ENCODE results near the gene KCNQ4. TPM values are rescaled to one million over a fixed set of nuclear protein-coding genes. Genes with fewer than 3 reads are reported as not detected.

KCNQ4 gene
- total RNA-seq, 4 donors from 2014 or later, result 1.1 to 3.8 (median 1.5) TPM

DNA sequence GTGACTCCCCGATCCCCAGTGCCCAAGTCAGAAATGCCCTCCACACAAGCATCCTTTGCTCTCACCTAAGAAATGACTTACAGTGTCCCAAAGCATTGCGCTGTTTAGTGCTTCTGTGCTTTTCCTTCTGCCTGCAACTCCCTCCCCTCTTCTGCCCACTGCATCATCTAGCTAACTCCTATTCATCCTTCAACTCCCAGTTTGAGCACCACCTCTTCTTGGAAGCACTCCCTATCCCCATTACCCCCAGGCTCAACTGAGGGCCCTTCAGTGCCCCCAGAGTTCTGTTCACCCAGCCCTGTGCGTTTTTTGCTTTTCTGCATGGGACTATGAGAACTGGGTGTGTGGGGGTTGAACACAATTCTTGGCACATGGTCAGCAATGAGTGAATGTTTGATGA lies 10.0 kb downstream of the KCNQ4 start:
- Histone ChIP-seq H3K9me3 (no peaks in the 10 kb centered on the region), H3K27ac (no peak overlapping the region), H3K27me3 (no peaks in the 10 kb centered on the region), H3K4me3 (no peak overlapping the region), H3K4me1 (no peaks in the 10 kb centered on the region), H3K36me3 (no peaks in the 10 kb centered on the region)
- TF ChIP-seq EP300 (IDR thresholded peaks at IDR 0.05) (no peak), POLR2AphosphoS5 (IDR thresholded peaks at IDR 0.05) (no peak), POLR2A (IDR thresholded peaks at IDR 0.05) (no peak)
- TF ChIP-seq, protein P1, sequence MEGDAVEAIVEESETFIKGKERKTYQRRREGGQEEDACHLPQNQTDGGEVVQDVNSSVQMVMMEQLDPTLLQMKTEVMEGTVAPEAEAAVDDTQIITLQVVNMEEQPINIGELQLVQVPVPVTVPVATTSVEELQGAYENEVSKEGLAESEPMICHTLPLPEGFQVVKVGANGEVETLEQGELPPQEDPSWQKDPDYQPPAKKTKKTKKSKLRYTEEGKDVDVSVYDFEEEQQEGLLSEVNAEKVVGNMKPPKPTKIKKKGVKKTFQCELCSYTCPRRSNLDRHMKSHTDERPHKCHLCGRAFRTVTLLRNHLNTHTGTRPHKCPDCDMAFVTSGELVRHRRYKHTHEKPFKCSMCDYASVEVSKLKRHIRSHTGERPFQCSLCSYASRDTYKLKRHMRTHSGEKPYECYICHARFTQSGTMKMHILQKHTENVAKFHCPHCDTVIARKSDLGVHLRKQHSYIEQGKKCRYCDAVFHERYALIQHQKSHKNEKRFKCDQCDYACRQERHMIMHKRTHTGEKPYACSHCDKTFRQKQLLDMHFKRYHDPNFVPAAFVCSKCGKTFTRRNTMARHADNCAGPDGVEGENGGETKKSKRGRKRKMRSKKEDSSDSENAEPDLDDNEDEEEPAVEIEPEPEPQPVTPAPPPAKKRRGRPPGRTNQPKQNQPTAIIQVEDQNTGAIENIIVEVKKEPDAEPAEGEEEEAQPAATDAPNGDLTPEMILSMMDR (IDR thresholded peaks at IDR 0.05), result no peak
- DNase-seq (ENCODE audit: low spot score in 2 of 2), result no peak
- 87% methylated on average over 3 of the region's 3 CpGs for WGBS

DNA sequence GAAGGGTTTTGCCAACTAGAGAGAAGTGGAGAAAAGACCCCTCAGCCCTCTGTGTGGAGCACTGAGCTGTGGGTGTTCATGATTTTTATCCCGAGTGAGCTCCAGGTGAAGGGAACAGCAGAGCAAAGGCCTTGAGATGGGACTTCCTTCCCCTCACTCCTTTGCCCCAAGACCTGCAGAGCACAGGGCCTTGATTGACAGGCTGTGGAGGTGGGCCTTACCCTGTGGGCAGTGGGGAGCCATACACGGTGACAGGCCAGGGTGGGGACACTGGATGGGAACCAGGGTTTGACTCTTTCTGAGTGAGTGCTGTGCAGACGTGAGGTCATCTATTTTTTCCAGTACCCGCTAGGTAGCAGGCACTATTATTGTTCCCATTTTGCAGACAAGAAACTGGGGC lies 10.5 kb downstream of the KCNQ4 start:
- Histone ChIP-seq H3K27me3 (no peaks in the 10 kb centered on the region), H3K4me1 (peaks cover 3% of the 10 kb centered on the region), H3K4me3 (no peak overlapping the region), H3K36me3 (no peaks in the 10 kb centered on the region), H3K27ac (no peak overlapping the region), H3K9me3 (no peaks in the 10 kb centered on the region)
- TF ChIP-seq, protein P1 (IDR thresholded peaks at IDR 0.05), result no peak
- TF ChIP-seq POLR2AphosphoS5 (IDR thresholded peaks at IDR 0.05), result no peak
- TF ChIP-seq EP300 (IDR thresholded peaks at IDR 0.05), result no peak
- no peak for TF ChIP-seq POLR2A (IDR thresholded peaks at IDR 0.05)
- no peak for DNase-seq (ENCODE audit: low spot score in 2 of 2)
- whole genome bisulfite sequencing, result 79% methylated on average over 4 of the region's 4 CpGs

DNA sequence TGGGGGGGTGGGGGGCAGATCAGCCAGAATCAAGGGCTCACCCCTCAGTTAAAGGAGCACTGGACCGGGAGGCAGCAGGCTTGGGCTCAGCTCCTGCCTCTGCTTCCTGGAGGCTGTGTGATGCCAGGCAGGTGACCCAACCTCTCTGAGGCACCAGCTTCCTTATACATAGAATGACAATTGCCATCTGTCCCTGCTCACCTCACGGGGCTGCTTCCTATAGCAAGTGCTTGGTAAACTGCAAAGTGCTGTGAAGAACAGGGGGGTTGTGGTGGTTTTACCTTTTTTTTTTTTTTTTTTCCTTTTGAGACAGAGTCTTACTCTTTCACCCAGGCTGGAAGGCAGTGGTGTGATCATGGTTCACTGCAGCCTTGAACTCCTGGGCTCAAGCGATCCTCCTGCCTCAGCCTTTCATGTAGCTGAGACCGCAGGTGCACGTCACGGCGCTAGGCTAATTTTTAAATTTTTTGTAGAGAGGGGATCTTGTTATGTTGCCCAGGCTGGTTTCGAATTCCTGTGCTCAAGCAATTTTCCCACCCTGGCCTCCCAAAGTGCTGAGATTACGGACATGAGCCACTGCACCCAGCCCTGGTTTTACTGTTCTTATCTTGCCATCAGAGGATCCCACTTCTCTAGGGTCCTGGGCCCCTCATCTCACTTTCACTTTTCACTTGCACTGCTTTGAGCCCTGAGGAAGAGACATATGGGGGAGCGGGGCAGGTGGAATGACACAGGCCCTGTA lies 11.6 kb downstream of the KCNQ4 start:
- no peak overlapping the region for H3K4me3 ChIP-seq
- TF ChIP-seq POLR2A (IDR thresholded peaks at IDR 0.05) (no peak), EP300 (IDR thresholded peaks at IDR 0.05) (no peak), POLR2AphosphoS5 (IDR thresholded peaks at IDR 0.05) (no peak)
- TF ChIP-seq, protein P1 (IDR thresholded peaks at IDR 0.05), result no peak
- no peak for DNase-seq (ENCODE audit: low spot score in 2 of 2)
- H3K27me3 ChIP-seq, result no peaks in the 10 kb centered on the region
- 93% methylated on average over 9 of the region's 10 CpGs for WGBS
- H3K4me1 ChIP-seq, result peaks cover 14% of the 10 kb centered on the region
- no peaks in the 10 kb centered on the region for H3K36me3 ChIP-seq
- H3K9me3 ChIP-seq, result no peaks in the 10 kb centered on the region
- no peak overlapping the region for H3K27ac ChIP-seq

DNA sequence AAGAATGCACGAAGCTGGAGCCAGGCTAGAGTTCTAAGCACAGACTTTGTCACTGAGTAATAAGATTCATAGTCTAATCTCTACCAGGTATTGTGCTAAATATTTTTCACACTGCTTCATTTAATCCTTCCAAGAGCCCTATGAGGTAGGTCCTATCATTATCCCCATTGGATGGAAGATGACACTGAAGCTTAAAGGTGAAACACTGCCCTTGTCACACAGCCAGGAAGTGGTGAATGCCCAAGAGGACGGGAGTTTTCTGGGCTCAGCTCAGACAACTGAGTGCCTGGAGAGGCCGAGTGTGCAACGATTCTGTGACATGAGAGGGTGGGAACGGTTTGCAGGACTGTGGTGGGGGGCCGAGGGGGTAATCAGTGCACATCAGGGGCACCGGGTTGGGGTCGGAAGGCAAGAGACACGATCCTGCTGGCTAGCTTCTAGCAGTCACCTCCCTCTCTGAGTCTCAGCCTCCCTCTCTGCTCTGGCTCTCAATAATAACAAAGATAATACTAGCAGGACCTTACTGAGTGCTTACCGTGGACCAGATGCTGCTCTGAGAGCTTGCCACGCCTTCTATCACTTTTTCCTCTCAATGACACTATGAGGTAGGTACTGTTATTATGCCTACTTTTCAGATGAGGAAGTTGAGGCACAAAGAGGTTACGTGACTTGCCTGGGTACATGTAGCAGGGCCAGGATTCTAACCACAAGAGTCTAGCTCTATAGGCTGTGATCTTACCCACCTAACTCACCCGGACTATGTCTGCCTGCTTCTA lies 12.4 kb downstream of the KCNQ4 start:
- no peak for DNase-seq (ENCODE audit: low spot score in 2 of 2)
- peaks cover 14% of the 10 kb centered on the region for H3K4me1 ChIP-seq
- TF ChIP-seq POLR2AphosphoS5 (IDR thresholded peaks at IDR 0.05), result no peak
- TF ChIP-seq, protein P1 (IDR thresholded peaks at IDR 0.05), result no peak
- no peak for TF ChIP-seq POLR2A (IDR thresholded peaks at IDR 0.05)
- TF ChIP-seq EP300 (IDR thresholded peaks at IDR 0.05), result no peak
- no peaks in the 10 kb centered on the region for H3K27me3 ChIP-seq
- no peaks in the 10 kb centered on the region for H3K36me3 ChIP-seq
- WGBS, result 67% methylated on average over 13 of the region's 13 CpGs
- no peaks in the 10 kb centered on the region for H3K9me3 ChIP-seq
- H3K27ac ChIP-seq, result no peak overlapping the region
- no peak overlapping the region for H3K4me3 ChIP-seq
